Posterior vena cava (tissue), 2 donors: ENCODE measurements around the gene TMEM135. TPM values are rescaled to one million over a fixed set of nuclear protein-coding genes. Genes with fewer than 3 reads are reported as not detected.
"Not testable (repeated sequence)": the region's sequence is repeated elsewhere in the genome, so short reads cannot be mapped to it uniquely, and the experiment has no call there.

Experiments used
- DNase-seq: peaks from one replicate; pipeline ENCODE4 v3.0.0-alpha.2; 2020; ENCODE audit warnings: low spot score
- intact Hi-C, 2 donors: fragments of 100-400 bp; cut with DNase I; formaldehyde crosslinking; loops; one replicate each; pipeline versions ENCODE4 v1.14.1 to v1.14.2; 2022 to 2023
- total RNA-seq, 2 donors: library from RNA; stranded (reverse); fragmentation: NEBNext Ultra II Directional; extraction: Animal tissue kit (Norgen Biotek cat#: 25700); gene quantifications; one replicate each; pipeline ENCODE4 v1.2.1, GENCODE V29; 2021
- donor health status: DM: yes; HTN: yes; CAD: no.
- donor health status: DM: yes; HTN: yes; CAD: no.

TMEM135 gene
- total RNA-seq, 2 donors from 2014 or later: 16.2 to 25.2 TPM

- no peak for DNase-seq
- intact Hi-C loops: loop anchor here (5.0 to 10.0 kb wide), 2 partner anchors 338 to 345 kb away; no protein-coding TSS in a partner anchor
These were observed 242.4 kb downstream of the TMEM135 start for GRCh38 chr11:87280143-87280542.

DNA sequence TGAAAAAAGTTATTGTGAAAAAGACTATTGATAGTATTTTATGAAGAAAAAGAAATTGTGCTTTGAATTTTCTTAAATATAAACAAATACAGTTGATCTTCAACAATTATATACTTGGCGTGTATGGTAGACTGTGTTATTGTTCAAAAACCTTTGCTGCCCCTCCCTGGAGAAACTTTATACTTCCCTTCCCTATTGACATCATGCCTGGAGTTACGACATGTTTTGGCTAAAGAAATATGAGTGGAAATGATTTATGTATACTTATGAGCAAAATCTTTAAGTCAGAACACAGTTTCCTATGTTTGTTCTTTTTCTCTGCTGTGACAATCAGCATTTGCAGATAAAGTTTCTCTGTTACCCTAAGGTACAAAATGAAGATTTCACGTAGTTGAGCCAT lies 243.8 kb downstream of the TMEM135 start:
- intact Hi-C loops: loop anchor here (5.0 to 10.0 kb wide), 2 partner anchors 339 to 347 kb away; no protein-coding TSS in a partner anchor
- DNase-seq: no peak

GRCh38 chr11:87284306-87284705 lies 246.6 kb downstream of the TMEM135 start:
- intact Hi-C loops: loop anchor here (5.0 to 10.0 kb wide), 2 partner anchors 342 to 350 kb away; no protein-coding TSS in a partner anchor
- DNase-seq: no peak

DNA sequence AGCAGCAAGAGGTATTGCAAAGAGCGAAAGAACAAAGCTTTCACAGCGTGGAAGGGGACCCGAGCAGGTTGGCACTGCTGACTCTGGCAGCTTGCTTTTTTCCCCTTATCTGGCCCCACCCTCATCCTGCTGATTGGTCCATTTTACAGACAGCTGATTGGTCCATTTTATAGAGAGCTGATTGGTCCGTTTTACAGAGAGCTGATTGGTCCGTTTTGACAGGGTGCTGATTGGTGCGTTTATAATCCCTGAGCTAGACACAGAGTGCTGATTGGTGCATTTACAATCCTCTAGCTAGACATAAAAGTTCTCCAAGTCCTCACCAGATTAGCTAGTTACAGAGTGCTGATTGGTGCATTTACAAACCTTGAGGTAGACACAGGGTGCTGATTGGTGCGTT lies 247.9 kb downstream of the TMEM135 start:
- intact Hi-C loops: loop anchor here in 1 of 2 donors (10.0 kb wide), 1 partner anchor 351 kb away; no protein-coding TSS in a partner anchor
- not testable (repeated sequence) for DNase-seq

- no peak for DNase-seq
- intact Hi-C loops: loop anchor here in 1 of 2 donors (10.0 kb wide), 1 partner anchor 352 kb away; no protein-coding TSS in a partner anchor
These were observed 248.6 kb downstream of the TMEM135 start for GRCh38 chr11:87286338-87286737.

GRCh38 chr11:87290304-87290922 lies 252.7 kb downstream of the TMEM135 start:
- no peak for DNase-seq
- intact Hi-C loops: loop anchor here in 1 of 2 donors (5.0 kb wide), 1 partner anchor 1428 kb away; no protein-coding TSS in a partner anchor

GRCh38 chr11:87292598-87292997 lies 254.9 kb downstream of the TMEM135 start:
- intact Hi-C loops: loop anchor here in 1 of 2 donors (5.0 kb wide), 1 partner anchor 1430 kb away; no protein-coding TSS in a partner anchor

DNA sequence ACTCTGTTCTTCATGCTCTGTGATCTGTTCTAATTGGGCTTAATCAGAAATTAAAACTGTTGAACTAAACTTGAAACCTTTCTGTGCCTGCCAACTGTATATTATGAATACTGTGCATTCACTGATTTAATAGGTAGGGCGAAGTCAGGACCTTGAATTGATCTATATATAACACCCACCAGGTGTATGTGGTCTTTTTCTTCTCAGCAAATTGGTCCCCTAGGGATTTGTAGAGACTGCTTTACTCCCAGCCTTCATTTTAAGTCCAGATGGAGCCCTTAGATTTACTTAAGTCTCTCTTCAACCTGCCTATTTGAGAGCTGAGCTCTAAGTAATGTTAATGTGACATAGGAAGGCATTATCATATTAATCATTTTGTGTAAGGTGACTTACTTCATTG lies 257.5 kb downstream of the TMEM135 start:
- intact Hi-C loops: no loop called here
- DNase-seq: no peak

More at GRCh38 chr11:87292598-87292997, 254.9 kb downstream of the TMEM135 start:
- no peak for DNase-seq

DNA sequence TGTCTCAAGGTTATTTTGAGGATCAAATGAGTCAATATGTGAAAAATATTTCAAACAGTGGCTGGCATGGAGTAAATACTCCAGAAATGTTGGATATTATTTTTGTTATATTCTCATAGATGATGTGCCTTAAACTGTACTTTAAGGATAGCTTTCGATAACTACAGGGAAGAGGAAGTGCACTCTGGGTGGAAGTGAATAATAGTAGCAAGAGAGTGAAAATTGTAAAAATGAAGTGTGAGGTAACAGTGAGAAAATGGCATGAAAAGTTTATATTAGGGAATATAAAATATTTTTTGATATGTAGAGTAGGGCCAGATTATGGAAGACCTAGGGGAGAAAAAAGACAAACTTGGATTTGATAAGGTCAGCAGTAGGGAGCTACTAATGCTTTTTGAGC lies 258.9 kb downstream of the TMEM135 start:
- intact Hi-C loops: no loop called here
- DNase-seq: no peak

DNA sequence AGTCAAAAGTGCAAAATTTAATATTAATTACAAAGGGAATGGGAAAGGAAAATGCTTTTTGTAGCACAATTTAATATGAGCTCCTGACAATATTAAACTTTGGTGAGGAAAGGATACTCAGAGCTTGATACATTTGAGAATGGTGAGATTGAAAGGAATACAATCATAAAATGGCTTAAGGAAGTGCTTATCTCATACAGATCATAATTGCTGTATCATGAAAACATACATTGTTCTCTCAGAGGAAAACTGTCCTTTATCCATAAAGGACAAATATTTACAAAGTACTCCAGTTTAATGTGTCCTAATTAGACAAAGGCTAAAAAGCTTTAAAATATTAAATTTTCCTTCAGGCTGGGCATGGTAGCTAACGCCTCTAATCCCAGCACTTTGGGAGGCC lies 260.4 kb downstream of the TMEM135 start:
- intact Hi-C loops: no loop called here
- DNase-seq: no peak

DNA sequence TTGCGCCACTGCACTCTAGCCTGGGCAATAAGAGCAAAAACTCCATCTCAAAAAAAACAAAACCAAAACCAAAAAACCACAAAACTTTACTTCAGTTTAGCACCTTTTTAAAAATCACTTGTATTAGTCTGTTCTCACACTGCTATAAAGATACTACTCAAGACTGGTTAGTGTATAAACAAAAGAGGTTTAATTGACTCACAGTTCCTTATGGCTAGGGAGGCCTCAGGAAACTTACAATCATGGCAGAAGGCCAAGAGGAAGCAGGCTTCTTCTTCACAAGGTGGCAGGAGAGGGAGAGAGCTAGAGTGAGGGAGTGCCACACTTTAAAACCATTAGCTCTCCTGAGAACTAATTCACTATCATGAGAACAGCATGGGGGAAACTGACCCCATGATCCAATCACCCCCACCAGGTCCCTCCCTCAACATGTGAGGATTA lies 261.3 kb downstream of the TMEM135 start:
- intact Hi-C loops: no loop called here
- no peak for DNase-seq

DNA sequence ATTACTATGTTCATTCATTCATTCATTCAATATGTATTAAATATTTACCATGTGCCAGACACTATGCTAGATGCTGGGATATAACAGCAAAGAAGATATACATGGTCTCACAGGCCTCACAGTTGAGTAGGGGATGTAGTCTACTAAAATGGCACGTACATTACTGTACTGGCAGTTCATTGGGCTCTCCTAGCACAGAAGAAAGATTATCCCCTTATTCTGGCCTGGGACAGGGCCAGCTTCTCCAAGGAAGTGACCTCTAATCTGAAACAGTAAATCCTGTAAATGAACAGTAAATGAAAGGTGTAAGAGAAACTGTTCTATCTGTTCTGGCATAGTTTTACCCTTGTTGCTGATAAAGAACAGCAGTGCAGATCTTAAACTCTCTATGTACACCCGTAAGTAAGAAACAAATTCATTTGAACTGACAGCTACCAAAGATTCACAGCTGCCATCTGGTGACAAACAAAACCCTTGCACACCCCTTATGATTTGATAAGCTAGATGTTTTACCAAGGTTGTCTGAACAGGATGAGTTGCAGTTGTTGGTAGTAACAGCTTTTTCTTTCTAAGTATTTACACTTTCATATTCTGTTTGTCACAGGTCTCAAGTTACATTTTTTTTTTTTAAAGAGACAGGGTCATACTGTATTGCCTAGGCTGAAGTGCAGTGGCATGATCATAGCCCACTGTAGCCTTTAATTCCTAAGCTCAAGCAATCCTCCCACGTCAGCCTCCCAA lies 263.1 kb downstream of the TMEM135 start:
- DNase-seq: no peak
- intact Hi-C loops: no loop called here

GRCh38 chr11:87301785-87302540 lies 264.2 kb downstream of the TMEM135 start:
- DNase-seq: no peak
- intact Hi-C loops: no loop called here

DNA sequence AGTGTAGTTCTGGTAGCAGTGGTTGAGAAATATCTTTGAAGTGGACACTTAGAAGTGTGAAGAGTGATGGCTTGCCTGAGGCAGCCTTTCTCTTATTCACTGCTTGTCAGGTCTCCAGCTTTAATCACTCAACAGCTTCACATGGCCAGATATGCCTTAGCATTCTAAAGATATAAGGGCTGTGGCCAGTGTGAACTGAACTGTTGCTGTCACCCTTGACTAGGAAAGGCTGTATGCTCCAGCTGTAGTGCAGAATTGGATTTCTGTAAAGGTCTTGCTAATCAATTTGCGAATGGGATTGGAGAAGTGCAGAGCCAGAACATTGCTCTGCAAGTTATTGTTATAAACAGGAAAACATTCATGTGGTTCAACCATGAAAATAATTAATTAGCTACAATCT lies 266.7 kb downstream of the TMEM135 start:
- intact Hi-C loops: no loop called here

GRCh38 chr11:87306262-87306851 lies 268.6 kb downstream of the TMEM135 start:
- intact Hi-C loops: no loop called here

More for the DNA sequence above, 266.7 kb downstream of the TMEM135 start:
- DNase-seq: no peak

GRCh38 chr11:87307101-87307500 lies 269.4 kb downstream of the TMEM135 start:
- intact Hi-C loops: no loop called here
- DNase-seq: no peak

More at GRCh38 chr11:87306262-87306851, 268.6 kb downstream of the TMEM135 start:
- DNase-seq: no peak

GRCh38 chr11:87315229-87315628 lies 277.5 kb downstream of the TMEM135 start:
- no peak for DNase-seq
- intact Hi-C loops: no loop called here

DNA sequence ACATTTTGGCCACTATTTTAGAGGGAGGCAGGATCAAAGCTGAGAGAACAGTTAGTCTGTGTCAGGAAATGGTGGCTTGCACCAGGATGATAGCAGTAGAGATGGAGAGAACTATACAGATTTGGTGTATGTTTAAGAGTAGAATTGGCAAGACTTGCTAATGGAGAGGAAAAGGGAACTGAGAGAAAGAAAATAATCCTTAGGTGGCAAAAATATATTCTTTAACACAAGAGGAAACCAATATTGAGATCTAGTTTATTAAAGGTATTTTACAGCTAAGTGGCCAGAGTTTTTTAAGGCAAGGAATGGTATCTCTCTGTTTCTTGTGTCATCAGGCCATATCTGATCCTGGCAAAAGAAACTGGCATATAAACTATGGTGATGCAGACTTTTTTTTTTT lies 278.8 kb downstream of the TMEM135 start:
- intact Hi-C loops: no loop called here

GRCh38 chr11:87317441-87317840 lies 279.7 kb downstream of the TMEM135 start:
- no peak for DNase-seq
- intact Hi-C loops: no loop called here

More for the DNA sequence above, 278.8 kb downstream of the TMEM135 start:
- no peak for DNase-seq
